B cell (primary cell): Measurements from ENCODE around the gene AKR7A3. TPM values are rescaled to one million over a fixed set of nuclear protein-coding genes. Genes with fewer than 3 reads are reported as not detected.

ENCODE experiments used
- ATAC-seq: fragments of 200-7000 bp; cut with Tn5 transposase; one replicate; pipeline ENCODE4 v1.10.0; 2021; ENCODE audit warnings: low read depth, mild to moderate bottlenecking, moderate number of reproducible peaks, moderate library complexity
- CTCF ChIA-PET: fragments of 350-600 bp; sonication (Branson Sonifier 250); formaldehyde crosslinking; loops from one replicate; lab custom pipeline; 2021; ENCODE audit warnings: antibody characterized with exemption, inconsistent platforms; lab: Charles Lee
- POLR2A ChIA-PET: fragments of 350-600 bp; sonication (Branson Sonifier 250); formaldehyde crosslinking; loops from one replicate; lab custom pipeline; 2021; ENCODE audit warnings: antibody characterized with exemption; lab: Charles Lee
- DNase-seq: peaks from one replicate; pipeline ENCODE4 v3.0.0; 2013
- H2AFZ ChIP-seq: 2 replicates; pipeline ENCODE4 v1.6.1; 2012; ENCODE audit warnings: mild to moderate bottlenecking, low read depth, low read length; ENCODE audit not compliant: insufficient read depth, poor library complexity, severe bottlenecking
- H3K27ac ChIP-seq, 2 donors: 1 replicate in 1 of 2; 2 replicates in 1 of 2; pipeline ENCODE4 v1.5.1; 2012 to 2013; ENCODE audit warnings: low read length in 2 of 2, mild to moderate bottlenecking in 2 of 2, moderate library complexity in 1 of 2
- H3K27me3 ChIP-seq, 4 experiments: fragments of 200-600 bp in 1 of 4; sonication (generic) in 1 of 4; replicated peaks in 1 of 4; 1 replicate in 2 of 4; 2 replicates in 2 of 4; pipeline versions ENCODE4 v1.6.1 to v1.7.0; 2013 to 2016; ENCODE audit warnings: low read length in 3 of 4, mild to moderate bottlenecking in 2 of 4, mixed read lengths in 1 of 4, moderate library complexity in 1 of 4; ENCODE audit not compliant: insufficient read depth in 4 of 4, control insufficient read depth in 3 of 4; ENCODE audit errors: control extremely low read depth in 1 of 4
- H3K36me3 ChIP-seq, 2 experiments: replicated peaks in 1 of 2; 1 replicate in 1 of 2; 2 replicates in 1 of 2; pipeline versions ENCODE4 v1.6.1 to v1.7.1; 2013; ENCODE audit warnings: low read length in 1 of 2; ENCODE audit not compliant: insufficient read depth in 2 of 2, control insufficient read depth in 1 of 2; ENCODE audit errors: control extremely low read depth in 1 of 2, extremely low read depth in 1 of 2
- H3K4me1 ChIP-seq, 2 donors: fragments of 200-600 bp in 1 of 2; sonication (generic) in 1 of 2; 1 replicate in 1 of 2; 2 replicates in 1 of 2; pipeline versions ENCODE4 v1.5.1 to v1.6.1; 2013 to 2017; ENCODE audit warnings: low read length in 2 of 2; ENCODE audit not compliant: control insufficient read depth in 2 of 2, insufficient read depth in 2 of 2
- H3K4me2 ChIP-seq: replicated peaks from 2 replicates; pipeline ENCODE3; 2012; ENCODE audit warnings: mild to moderate bottlenecking, low read depth, low read length; ENCODE audit not compliant: poor library complexity, severe bottlenecking
- H3K4me3 ChIP-seq, 5 experiments: fragments of 200-600 bp in 1 of 5; sonication (generic) in 1 of 5; 1 replicate in 3 of 5; 2 replicates in 2 of 5; pipeline versions ENCODE4 v1.5.1 to v1.7.0; 2011 to 2016; ENCODE audit warnings: low read length in 4 of 5, mild to moderate bottlenecking in 4 of 5, low read depth in 2 of 5, control low read depth in 1 of 5, moderate library complexity in 1 of 5; ENCODE audit not compliant: insufficient read depth in 1 of 5; ENCODE audit errors: control extremely low read depth in 1 of 5, extremely low read depth in 1 of 5
- H3K79me2 ChIP-seq: fragments of 200-600 bp; sonication (generic); one replicate; pipeline ENCODE4 v1.6.0; 2016; ENCODE audit warnings: low read length; ENCODE audit not compliant: control insufficient read depth, insufficient read depth
- H3K9ac ChIP-seq: fragments of 200-600 bp; sonication (generic); 2 replicates; pipeline ENCODE4 v1.6.1; 2017; ENCODE audit warnings: mild to moderate bottlenecking, low read length, moderate library complexity
- H3K9me3 ChIP-seq, 3 donors: one replicate each; pipeline versions ENCODE4 v1.6.1 to v1.7.1; 2013; ENCODE audit warnings: low read length in 2 of 3; ENCODE audit not compliant: control insufficient read depth in 2 of 3, insufficient read depth in 1 of 3; ENCODE audit errors: control extremely low read depth in 1 of 3
- H4K20me1 ChIP-seq: 2 replicates; pipeline ENCODE4 v1.6.0; 2012; ENCODE audit warnings: mild to moderate bottlenecking, low read length; ENCODE audit not compliant: insufficient read depth, control insufficient read depth, poor library complexity, severe bottlenecking
- H3K27ac Mint-ChIP-seq: one replicate; pipeline ENCODE4 v1.8.0; 2021; ENCODE audit warnings: mixed read lengths
- H3K27me3 Mint-ChIP-seq: one replicate; pipeline ENCODE4 v1.8.0; 2021; ENCODE audit warnings: mixed read lengths
- H3K4me1 Mint-ChIP-seq: one replicate; pipeline ENCODE4 v1.8.0; 2021; ENCODE audit warnings: mixed read lengths
- H3K4me3 Mint-ChIP-seq: one replicate; pipeline ENCODE4 v1.8.0; 2021; ENCODE audit warnings: mixed read lengths
- H3K9me3 Mint-ChIP-seq: one replicate; pipeline ENCODE4 v1.8.0; 2022; ENCODE audit warnings: mixed read lengths; ENCODE audit not compliant: insufficient read depth
- EZH2 ChIP-seq: IDR thresholded peaks from 2 replicates; pipeline ENCODE4 v1.6.1; 2012; ENCODE audit warnings: borderline replicate concordance, low read depth, mild to moderate bottlenecking, moderate library complexity, low read length; ENCODE audit not compliant: insufficient read depth, poor library complexity, severe bottlenecking
- WGBS: methylation state at CpG from one replicate; pipeline ENCODE4 v1.1.5; 2013; ENCODE audit warnings: missing lambda C conversion rate; ENCODE audit not compliant: insufficient coverage; 5-methylcytosine and 5-hydroxymethylcytosine counted together
- intact Hi-C: fragments of 100-400 bp; cut with micrococcal nuclease; formaldehyde crosslinking; loops from one replicate; pipeline ENCODE4 v1.10.0; 2022
- polyA plus RNA-seq: library from polyadenylated mRNA; depleted of rRNA; stranded (reverse); fragments of >200 nt; gene quantifications from 2 replicates; pipeline ENCODE4 v1.2.3, GENCODE V29; 2012
- total RNA-seq, 2 donors: library from RNA; stranded (reverse); fragments of 120-200 nt in 1 of 2; gene quantifications; 1 replicate in 1 of 2; 2 replicates in 1 of 2; pipeline versions ENCODE4 v1.2.3 to v1.2.4, GENCODE V29; 2013 to 2022
- TF ChIP-seq, protein P1 (sequence below): fragments of 200-600 bp; IDR thresholded peaks from one replicate; pipeline ENCODE4 v1.8.0; 2022; ENCODE audit warnings: antibody characterized with exemption, mild to moderate bottlenecking

Gene AKR7A3
- total and polyA plus RNA-seq, 2 donors (not counting 1 experiment from before 2014, with no cell fraction given), result 0.97 to 1.8 TPM

DNA sequence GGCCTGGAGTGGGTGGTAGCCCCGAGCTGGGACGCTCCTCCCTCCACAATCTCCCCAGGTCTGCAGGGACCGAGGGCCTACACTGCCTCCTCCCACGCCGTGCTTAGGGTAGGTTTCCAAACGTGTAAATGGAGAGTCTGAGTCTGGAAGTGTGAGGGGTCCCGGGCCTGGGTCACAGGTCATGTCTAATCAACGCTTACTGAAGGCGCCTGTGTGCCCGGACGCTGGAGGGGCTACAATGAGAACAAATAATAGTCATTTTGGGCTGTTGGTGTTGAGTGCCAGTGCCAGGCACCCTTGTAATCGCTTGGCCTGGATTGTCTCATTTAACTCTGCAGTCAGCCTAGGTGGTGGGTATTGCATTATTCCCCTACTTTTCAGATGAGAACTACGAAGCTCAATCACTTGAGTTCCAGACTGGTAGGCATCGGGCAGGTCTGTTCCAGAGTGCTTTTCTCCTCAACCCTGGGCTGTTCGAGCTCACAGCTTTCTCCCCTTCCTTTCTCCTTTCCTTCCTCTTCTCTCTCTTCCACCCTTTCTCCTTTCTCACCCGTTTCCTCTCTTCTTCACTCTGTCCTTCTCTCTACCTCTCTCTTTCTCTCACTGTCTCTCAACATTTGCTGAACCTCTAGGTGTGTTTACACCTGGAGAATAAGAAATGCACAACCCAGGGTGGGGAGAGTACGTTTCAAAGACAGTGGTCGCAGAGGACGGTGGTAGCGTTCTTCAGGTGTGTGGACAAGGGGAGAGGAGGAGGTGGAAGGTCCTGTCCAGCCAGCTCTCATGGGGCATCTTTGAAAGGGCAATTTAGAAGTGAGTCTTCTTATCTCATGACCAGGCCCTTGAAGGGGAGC is 24.4 kb upstream of the AKR7A3 start:
- WGBS, result 47% methylated on average over 18 of the region's 20 CpGs
- CTCF ChIA-PET, result interaction anchor here (0.7 to 1.2 kb wide), 2 partner anchors 25 to 284 kb away, joined by 3 read pairs; partner anchors contain the start of gene AKR7A3
- Histone ChIP-seq H3K9me3 (no peaks in the 10 kb centered on the region), H3K4me2 (peak overlapping the region; percentile 95), H3K79me2 (peaks cover 17% of the 10 kb centered on the region), H2AFZ (peak overlapping the region; percentile 97), H3K27me3 (no peaks in the 10 kb centered on the region), H3K9ac (peak overlapping the region; percentile 93), H3K27ac (peak overlapping the region; percentile 65 to 90), H3K36me3 (peaks cover 0 to 5% of the 10 kb centered on the region in 2 experiments), H4K20me1 (peaks cover 19% of the 10 kb centered on the region), H3K4me3 (peak overlapping the region; percentile 16 to 91 (median 79)), H3K4me1 (peaks cover 62 to 65% of the 10 kb centered on the region in 2 donors)
- ATAC-seq (no peak), DNase-seq (peak; percentile 53)
- TF ChIP-seq, protein P1, sequence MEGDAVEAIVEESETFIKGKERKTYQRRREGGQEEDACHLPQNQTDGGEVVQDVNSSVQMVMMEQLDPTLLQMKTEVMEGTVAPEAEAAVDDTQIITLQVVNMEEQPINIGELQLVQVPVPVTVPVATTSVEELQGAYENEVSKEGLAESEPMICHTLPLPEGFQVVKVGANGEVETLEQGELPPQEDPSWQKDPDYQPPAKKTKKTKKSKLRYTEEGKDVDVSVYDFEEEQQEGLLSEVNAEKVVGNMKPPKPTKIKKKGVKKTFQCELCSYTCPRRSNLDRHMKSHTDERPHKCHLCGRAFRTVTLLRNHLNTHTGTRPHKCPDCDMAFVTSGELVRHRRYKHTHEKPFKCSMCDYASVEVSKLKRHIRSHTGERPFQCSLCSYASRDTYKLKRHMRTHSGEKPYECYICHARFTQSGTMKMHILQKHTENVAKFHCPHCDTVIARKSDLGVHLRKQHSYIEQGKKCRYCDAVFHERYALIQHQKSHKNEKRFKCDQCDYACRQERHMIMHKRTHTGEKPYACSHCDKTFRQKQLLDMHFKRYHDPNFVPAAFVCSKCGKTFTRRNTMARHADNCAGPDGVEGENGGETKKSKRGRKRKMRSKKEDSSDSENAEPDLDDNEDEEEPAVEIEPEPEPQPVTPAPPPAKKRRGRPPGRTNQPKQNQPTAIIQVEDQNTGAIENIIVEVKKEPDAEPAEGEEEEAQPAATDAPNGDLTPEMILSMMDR, result no peak
- TF ChIP-seq EZH2, result no peak
- Mint-ChIP-seq H3K4me3 (peak overlapping the region; percentile 74), H3K9me3 (no peaks in the 10 kb centered on the region), H3K27ac (peak overlapping the region; percentile 73), H3K4me1 (peaks cover 64% of the 10 kb centered on the region), H3K27me3 (no peaks in the 10 kb centered on the region)
- intact Hi-C loops, result loop anchor here (1.0 to 5.0 kb wide), 6 partner anchors 25 to 284 kb away; partner anchors contain the start of genes AKR7A3, EMC1, MRTO4 and UBR4
- POLR2A ChIA-PET, result no interaction called here
